ENCODE measurements around the gene EXO1. TPM values are rescaled to one million over a fixed set of nuclear protein-coding genes. Genes with fewer than 3 reads are reported as not detected.
"Not testable (repeated sequence)": the region's sequence is repeated elsewhere in the genome, so short reads cannot be mapped to it uniquely, and the experiment has no call there.

EXO1 gene
- polyA plus RNA-seq (2011; rRNA removed) (2.6 and 5.2 TPM in 2 replicates), polyA minus RNA-seq (2011; rRNA and poly(A)+ RNA removed) (3.2 and 3.7 TPM in 2 replicates)

GRCh38 chr1:241847796-241848685, at the start of gene EXO1:
EXO1 (plus strand) TSS chr1:241848204; CDS start chr1:241850426, 2,222 bp downstream.
- peak; percentile 68 for DNase-seq (ENCODE audit: low read depth)
- Histone ChIP-seq H3K36me3 (ENCODE audit: control insufficient read depth, insufficient read depth, low read length) (no peaks in the 10 kb centered on the region), H3K27me3 (ENCODE audit: control insufficient read depth, insufficient read depth, low read length) (no peaks in the 10 kb centered on the region), H3K4me3 (ENCODE audit: low read depth, low read length) (peak within 1 kb of the TSS; percentile 75)
- POLR2A ChIA-PET, result no interaction called here
- TF ChIP-seq CTCF (IDR thresholded peaks at IDR 0.05; ENCODE audit: insufficient read depth, low read depth, low read length), result peak; percentile 47; the same call in 1 of the 2 replicates
- CTCF ChIA-PET, result interaction anchor here (0.7 to 1.6 kb wide), 10 partner anchors 9 to 266 kb away, joined by 3 to 8 read pairs (median 4); partner anchors contain the start of gene MAP1LC3C

- ChIA-PET CTCF (interaction anchor here (0.7 to 1.6 kb wide), 2 partner anchors 12 to 19 kb away, joined by 3 read pairs; no protein-coding TSS in a partner anchor), POLR2A (no interaction called here)
- no peaks in the 10 kb centered on the region for H3K27me3 ChIP-seq (ENCODE audit: control insufficient read depth, insufficient read depth, low read length)
- no peaks in the 10 kb centered on the region for H3K36me3 ChIP-seq (ENCODE audit: control insufficient read depth, insufficient read depth, low read length)
- TF ChIP-seq CTCF (IDR thresholded peaks at IDR 0.05; ENCODE audit: insufficient read depth, low read depth, low read length), result no peak
- H3K4me3 ChIP-seq (ENCODE audit: low read depth, low read length), result no peak overlapping the region
- DNase-seq (ENCODE audit: low read depth), result no peak
Measured at GRCh38 chr1:241799416-241799815, 48.6 kb upstream of the EXO1 start.

- TF ChIP-seq CTCF (IDR thresholded peaks at IDR 0.05; ENCODE audit: insufficient read depth, low read depth, low read length), result no peak
- H3K27me3 ChIP-seq (ENCODE audit: control insufficient read depth, insufficient read depth, low read length), result no peaks in the 10 kb centered on the region
- POLR2A ChIA-PET, result interaction anchor here (0.6 kb wide), 1 partner anchor 16 kb away, joined by 4 read pairs; no protein-coding TSS in a partner anchor
- DNase-seq (ENCODE audit: low read depth), result no peak
- CTCF ChIA-PET, result interaction anchor here (1.6 kb wide), 1 partner anchor 11 kb away, joined by 3 read pairs; no protein-coding TSS in a partner anchor
- no peak overlapping the region for H3K4me3 ChIP-seq (ENCODE audit: low read depth, low read length)
- no peaks in the 10 kb centered on the region for H3K36me3 ChIP-seq (ENCODE audit: control insufficient read depth, insufficient read depth, low read length)
Measured at GRCh38 chr1:241800640-241801039, 47.4 kb upstream of the EXO1 start.

GRCh38 chr1:241802863-241803262, 45.1 kb upstream of the EXO1 start:
- CTCF ChIA-PET, result no interaction called here
- no peak for TF ChIP-seq CTCF (IDR thresholded peaks at IDR 0.05; ENCODE audit: insufficient read depth, low read depth, low read length)
- no peak for DNase-seq (ENCODE audit: low read depth)
- Histone ChIP-seq H3K27me3 (ENCODE audit: control insufficient read depth, insufficient read depth, low read length) (no peaks in the 10 kb centered on the region), H3K4me3 (ENCODE audit: low read depth, low read length) (no peak overlapping the region), H3K36me3 (ENCODE audit: control insufficient read depth, insufficient read depth, low read length) (no peaks in the 10 kb centered on the region)
- POLR2A ChIA-PET, result no interaction called here

GRCh38 chr1:241804706-241805105, 43.3 kb upstream of the EXO1 start:
- H3K27me3 ChIP-seq (ENCODE audit: control insufficient read depth, insufficient read depth, low read length); DNase-seq (ENCODE audit: low read depth); H3K4me3 ChIP-seq (ENCODE audit: low read depth, low read length); POLR2A ChIA-PET; H3K36me3 ChIP-seq (ENCODE audit: control insufficient read depth, insufficient read depth, low read length): not testable (repeated sequence)
- CTCF ChIA-PET, result interaction anchor here (0.9 kb wide), 1 partner anchor 11 kb away, joined by 3 read pairs; no protein-coding TSS in a partner anchor
